Measurements from ENCODE around the gene ARHGEF10L. TPM values are rescaled to one million over a fixed set of nuclear protein-coding genes. Genes with fewer than 3 reads are reported as not detected.
A peak's percentile ranks its signal among the peaks of the same experiment; 100 is the strongest.

Gene ARHGEF10L
- total RNA-seq, 1 donor from 2014 or later = 20.3 TPM

DNA sequence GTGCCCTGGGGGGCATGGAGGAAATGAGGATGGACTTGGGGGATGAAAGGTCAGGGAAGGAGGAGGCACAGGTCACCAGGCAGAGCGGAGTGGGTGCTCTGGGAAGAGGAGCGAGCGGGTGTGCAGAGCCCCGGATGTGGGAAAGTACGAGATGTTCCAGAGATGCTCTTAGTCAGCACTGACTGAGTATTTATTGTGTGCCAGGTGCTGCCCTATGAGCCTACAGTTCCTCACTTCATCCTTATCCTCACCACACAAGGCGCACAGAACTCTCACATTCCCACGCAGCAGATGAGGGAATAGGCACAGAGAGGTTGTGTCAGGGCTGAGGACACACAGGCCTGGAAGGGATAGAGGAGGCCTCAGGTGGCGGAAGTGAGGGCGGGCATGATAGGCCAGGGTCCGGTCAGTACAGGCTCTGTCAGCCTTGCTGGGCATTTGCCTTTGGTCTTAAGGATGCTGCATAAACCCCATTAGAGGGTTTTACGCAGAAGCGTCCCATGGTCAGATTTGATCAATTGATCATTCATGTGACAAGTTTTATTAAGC, 77.3 kb downstream of the ARHGEF10L start:
- H2AFZ ChIP-seq (replicated peaks) = no peak overlapping the region
- DNase-seq (ENCODE audit: low spot score) = no peak
- TF ChIP-seq, protein P1, sequence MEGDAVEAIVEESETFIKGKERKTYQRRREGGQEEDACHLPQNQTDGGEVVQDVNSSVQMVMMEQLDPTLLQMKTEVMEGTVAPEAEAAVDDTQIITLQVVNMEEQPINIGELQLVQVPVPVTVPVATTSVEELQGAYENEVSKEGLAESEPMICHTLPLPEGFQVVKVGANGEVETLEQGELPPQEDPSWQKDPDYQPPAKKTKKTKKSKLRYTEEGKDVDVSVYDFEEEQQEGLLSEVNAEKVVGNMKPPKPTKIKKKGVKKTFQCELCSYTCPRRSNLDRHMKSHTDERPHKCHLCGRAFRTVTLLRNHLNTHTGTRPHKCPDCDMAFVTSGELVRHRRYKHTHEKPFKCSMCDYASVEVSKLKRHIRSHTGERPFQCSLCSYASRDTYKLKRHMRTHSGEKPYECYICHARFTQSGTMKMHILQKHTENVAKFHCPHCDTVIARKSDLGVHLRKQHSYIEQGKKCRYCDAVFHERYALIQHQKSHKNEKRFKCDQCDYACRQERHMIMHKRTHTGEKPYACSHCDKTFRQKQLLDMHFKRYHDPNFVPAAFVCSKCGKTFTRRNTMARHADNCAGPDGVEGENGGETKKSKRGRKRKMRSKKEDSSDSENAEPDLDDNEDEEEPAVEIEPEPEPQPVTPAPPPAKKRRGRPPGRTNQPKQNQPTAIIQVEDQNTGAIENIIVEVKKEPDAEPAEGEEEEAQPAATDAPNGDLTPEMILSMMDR (IDR thresholded peaks at IDR 0.05) = no peak
- TF ChIP-seq EZH2phosphoT487 (IDR thresholded peaks at IDR 0.05) (no peak), EZH2 (IDR thresholded peaks at IDR 0.05) (no peak)
- no peaks in the 10 kb centered on the region for H3K36me3 Mint-ChIP-seq
- no peak overlapping the region for H3K4me2 ChIP-seq
- no peak overlapping the region for H3K27ac ChIP-seq
- H4K20me1 ChIP-seq (ENCODE audit: low read depth) = no peaks in the 10 kb centered on the region
- no peaks in the 10 kb centered on the region for H3F3A ChIP-seq (ENCODE audit: low read depth)
- H3K4me1 ChIP-seq = no peaks in the 10 kb centered on the region
- no peaks in the 10 kb centered on the region for H3K36me3 ChIP-seq
- no peak overlapping the region for H3K9ac ChIP-seq
- no peaks in the 10 kb centered on the region for H3K9me3 ChIP-seq (ENCODE audit: low read depth)
- no peaks in the 10 kb centered on the region for H3K9me3 Mint-ChIP-seq
- H3K27ac Mint-ChIP-seq = no peak overlapping the region
- no peak overlapping the region for H3K4me3 Mint-ChIP-seq
- no peak overlapping the region for H3K4me3 ChIP-seq
- peaks cover 2% of the 10 kb centered on the region for H3K4me1 Mint-ChIP-seq
- no peaks in the 10 kb centered on the region for H3K27me3 ChIP-seq
- no peaks in the 10 kb centered on the region for H3K79me2 ChIP-seq (ENCODE audit: low read depth)
- H3K27me3 Mint-ChIP-seq (ENCODE audit: insufficient read depth, low read depth) = peaks cover 11% of the 10 kb centered on the region

DNA sequence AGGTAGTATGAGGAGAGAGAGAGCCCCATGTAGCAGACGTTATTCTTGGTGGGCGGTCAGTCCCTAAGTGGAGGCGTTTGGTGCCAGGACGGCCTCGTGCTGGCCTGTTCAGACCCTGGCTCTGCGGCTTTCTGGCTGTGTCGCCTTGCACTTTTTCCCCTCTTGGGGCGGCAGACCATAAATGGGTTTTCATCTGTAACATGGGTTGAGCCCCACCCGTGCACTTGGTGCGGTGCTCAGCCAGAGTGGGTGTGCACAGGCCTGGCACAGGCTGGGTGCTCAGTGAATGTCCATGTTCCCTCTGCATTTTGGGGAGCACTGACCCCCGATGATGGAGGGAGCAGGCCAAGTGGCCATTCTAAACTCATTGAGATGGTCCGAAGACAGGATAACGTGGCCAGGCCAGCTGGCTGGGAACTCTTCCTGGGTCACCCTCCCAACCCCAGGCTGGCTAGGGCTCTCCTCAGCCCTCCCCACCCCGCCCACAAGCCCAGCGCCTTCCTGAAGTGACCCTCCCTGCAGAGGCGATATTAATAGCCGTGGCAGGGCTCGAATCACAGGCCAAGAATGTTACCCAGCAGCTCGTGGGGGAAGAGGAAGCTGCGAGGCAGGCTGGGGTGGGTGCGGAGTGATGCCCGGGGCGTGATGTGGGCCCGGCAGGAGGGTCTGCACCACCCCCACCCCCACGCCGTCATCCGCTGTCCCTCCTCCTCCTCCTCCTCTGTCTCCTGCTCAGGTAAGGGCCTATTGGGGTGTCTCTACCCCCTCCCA, 78.5 kb downstream of the ARHGEF10L start:
- H4K20me1 ChIP-seq (ENCODE audit: low read depth) = no peaks in the 10 kb centered on the region
- Mint-ChIP-seq H3K27me3 (ENCODE audit: insufficient read depth, low read depth) (peaks cover 9% of the 10 kb centered on the region), H3K4me3 (no peak overlapping the region), H3K4me1 (peaks cover 2% of the 10 kb centered on the region), H3K36me3 (no peaks in the 10 kb centered on the region), H3K27ac (no peak overlapping the region), H3K9me3 (no peaks in the 10 kb centered on the region)
- TF ChIP-seq, protein P1 (IDR thresholded peaks at IDR 0.05) = no peak
- no peak for TF ChIP-seq EZH2phosphoT487 (IDR thresholded peaks at IDR 0.05)
- TF ChIP-seq EZH2 (IDR thresholded peaks at IDR 0.05) = no peak
- H2AFZ ChIP-seq (replicated peaks) = no peak overlapping the region
- H3K9ac ChIP-seq = no peak overlapping the region
- no peaks in the 10 kb centered on the region for H3K4me1 ChIP-seq
- no peaks in the 10 kb centered on the region for H3K27me3 ChIP-seq
- H3K4me2 ChIP-seq = no peak overlapping the region
- H3K79me2 ChIP-seq (ENCODE audit: low read depth) = no peaks in the 10 kb centered on the region
- DNase-seq (ENCODE audit: low spot score) = no peak
- no peak overlapping the region for H3K4me3 ChIP-seq
- no peaks in the 10 kb centered on the region for H3K9me3 ChIP-seq (ENCODE audit: low read depth)
- no peak overlapping the region for H3K27ac ChIP-seq
- no peaks in the 10 kb centered on the region for H3F3A ChIP-seq (ENCODE audit: low read depth)
- H3K36me3 ChIP-seq = no peaks in the 10 kb centered on the region

DNA sequence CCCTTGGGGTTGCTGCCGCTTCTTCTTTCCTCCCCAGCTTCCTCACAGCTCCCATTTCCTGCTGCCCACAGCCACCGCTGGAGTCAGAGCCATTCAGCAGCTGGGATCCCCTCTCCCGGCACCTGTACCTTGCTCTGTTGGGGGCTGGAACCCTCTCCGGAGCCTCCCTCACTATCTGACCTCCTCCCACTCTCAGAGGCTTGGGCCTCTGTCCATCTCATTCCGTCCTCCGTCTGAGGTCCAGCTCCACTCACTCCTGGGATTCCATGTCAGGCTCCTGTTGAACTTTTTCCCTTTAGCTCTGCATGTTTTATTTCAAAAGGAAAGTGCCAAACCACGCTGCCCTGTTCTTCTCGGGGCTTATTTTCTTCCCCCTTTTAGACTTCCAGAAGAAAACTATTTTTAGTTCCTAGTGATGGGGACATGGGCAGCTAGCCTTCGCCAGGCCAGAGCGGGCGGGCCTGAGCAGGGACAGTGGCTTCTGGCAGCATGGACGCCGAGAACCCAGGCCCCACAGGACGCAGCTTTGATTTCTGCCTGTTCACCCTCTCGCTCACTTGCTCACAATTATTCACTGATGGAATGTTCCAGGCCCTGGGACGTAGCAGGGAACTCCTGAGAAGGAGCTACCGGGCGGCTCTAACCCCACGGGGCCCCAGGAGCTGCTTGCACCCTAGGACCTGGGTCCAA, 79.2 kb downstream of the ARHGEF10L start:
- no peaks in the 10 kb centered on the region for H3K4me1 ChIP-seq
- H4K20me1 ChIP-seq (ENCODE audit: low read depth) = no peaks in the 10 kb centered on the region
- H3K27ac ChIP-seq = no peak overlapping the region
- no peaks in the 10 kb centered on the region for H3K79me2 ChIP-seq (ENCODE audit: low read depth)
- Mint-ChIP-seq H3K4me1 (peaks cover 2% of the 10 kb centered on the region), H3K36me3 (no peaks in the 10 kb centered on the region), H3K27ac (peak overlapping the region; percentile 78), H3K9me3 (no peaks in the 10 kb centered on the region), H3K27me3 (ENCODE audit: insufficient read depth, low read depth) (peaks cover 8% of the 10 kb centered on the region), H3K4me3 (peak overlapping the region; percentile 52)
- no peak overlapping the region for H3K4me3 ChIP-seq
- H3K9ac ChIP-seq = no peak overlapping the region
- H3K36me3 ChIP-seq = no peaks in the 10 kb centered on the region
- TF ChIP-seq, protein P1 (IDR thresholded peaks at IDR 0.05) = no peak
- TF ChIP-seq EZH2phosphoT487 (IDR thresholded peaks at IDR 0.05) = no peak
- no peak for TF ChIP-seq EZH2 (IDR thresholded peaks at IDR 0.05)
- no peak overlapping the region for H2AFZ ChIP-seq (replicated peaks)
- H3K9me3 ChIP-seq (ENCODE audit: low read depth) = no peaks in the 10 kb centered on the region
- H3K4me2 ChIP-seq = no peak overlapping the region
- no peaks in the 10 kb centered on the region for H3F3A ChIP-seq (ENCODE audit: low read depth)
- no peaks in the 10 kb centered on the region for H3K27me3 ChIP-seq
- DNase-seq (ENCODE audit: low spot score) = no peak

All from neural progenitor cell (in vitro differentiated cells).